B cell (primary cell): ENCODE measurements around the gene MAPK8IP2. TPM values are rescaled to one million over a fixed set of nuclear protein-coding genes. Genes with fewer than 3 reads are reported as not detected.

Experiments used
- ATAC-seq: fragments of 200-7000 bp; cut with Tn5 transposase; one replicate; pipeline ENCODE4 v1.10.0; 2021; ENCODE audit warnings: low read depth, mild to moderate bottlenecking, moderate number of reproducible peaks, moderate library complexity
- CTCF ChIA-PET: fragments of 350-600 bp; sonication (Branson Sonifier 250); formaldehyde crosslinking; loops from one replicate; lab custom pipeline; 2021; ENCODE audit warnings: antibody characterized with exemption, inconsistent platforms; lab: Charles Lee
- POLR2A ChIA-PET: fragments of 350-600 bp; sonication (Branson Sonifier 250); formaldehyde crosslinking; loops from one replicate; lab custom pipeline; 2021; ENCODE audit warnings: antibody characterized with exemption; lab: Charles Lee
- DNase-seq: peaks from one replicate; pipeline ENCODE4 v3.0.0; 2013
- H2AFZ ChIP-seq: 2 replicates; pipeline ENCODE4 v1.6.1; 2012; ENCODE audit warnings: mild to moderate bottlenecking, low read depth, low read length; ENCODE audit not compliant: insufficient read depth, poor library complexity, severe bottlenecking
- H3K27ac ChIP-seq, 2 donors: 1 replicate in 1 of 2; 2 replicates in 1 of 2; pipeline ENCODE4 v1.5.1; 2012 to 2013; ENCODE audit warnings: low read length in 2 of 2, mild to moderate bottlenecking in 2 of 2, moderate library complexity in 1 of 2
- H3K27me3 ChIP-seq, 4 experiments: fragments of 200-600 bp in 1 of 4; sonication (generic) in 1 of 4; replicated peaks in 1 of 4; 1 replicate in 2 of 4; 2 replicates in 2 of 4; pipeline versions ENCODE4 v1.6.1 to v1.7.0; 2013 to 2016; ENCODE audit warnings: low read length in 3 of 4, mild to moderate bottlenecking in 2 of 4, mixed read lengths in 1 of 4, moderate library complexity in 1 of 4; ENCODE audit not compliant: insufficient read depth in 4 of 4, control insufficient read depth in 3 of 4; ENCODE audit errors: control extremely low read depth in 1 of 4
- H3K36me3 ChIP-seq, 2 experiments: replicated peaks in 1 of 2; 1 replicate in 1 of 2; 2 replicates in 1 of 2; pipeline versions ENCODE4 v1.6.1 to v1.7.1; 2013; ENCODE audit warnings: low read length in 1 of 2; ENCODE audit not compliant: insufficient read depth in 2 of 2, control insufficient read depth in 1 of 2; ENCODE audit errors: control extremely low read depth in 1 of 2, extremely low read depth in 1 of 2
- H3K4me1 ChIP-seq, 2 donors: fragments of 200-600 bp in 1 of 2; sonication (generic) in 1 of 2; 1 replicate in 1 of 2; 2 replicates in 1 of 2; pipeline versions ENCODE4 v1.5.1 to v1.6.1; 2013 to 2017; ENCODE audit warnings: low read length in 2 of 2; ENCODE audit not compliant: control insufficient read depth in 2 of 2, insufficient read depth in 2 of 2
- H3K4me2 ChIP-seq: replicated peaks from 2 replicates; pipeline ENCODE3; 2012; ENCODE audit warnings: mild to moderate bottlenecking, low read depth, low read length; ENCODE audit not compliant: poor library complexity, severe bottlenecking
- H3K4me3 ChIP-seq, 5 experiments: fragments of 200-600 bp in 1 of 5; sonication (generic) in 1 of 5; 1 replicate in 3 of 5; 2 replicates in 2 of 5; pipeline versions ENCODE4 v1.5.1 to v1.7.0; 2011 to 2016; ENCODE audit warnings: low read length in 4 of 5, mild to moderate bottlenecking in 4 of 5, low read depth in 2 of 5, control low read depth in 1 of 5, moderate library complexity in 1 of 5; ENCODE audit not compliant: insufficient read depth in 1 of 5; ENCODE audit errors: control extremely low read depth in 1 of 5, extremely low read depth in 1 of 5
- H3K79me2 ChIP-seq: fragments of 200-600 bp; sonication (generic); one replicate; pipeline ENCODE4 v1.6.0; 2016; ENCODE audit warnings: low read length; ENCODE audit not compliant: control insufficient read depth, insufficient read depth
- H3K9ac ChIP-seq: fragments of 200-600 bp; sonication (generic); 2 replicates; pipeline ENCODE4 v1.6.1; 2017; ENCODE audit warnings: mild to moderate bottlenecking, low read length, moderate library complexity
- H3K9me3 ChIP-seq, 3 donors: one replicate each; pipeline versions ENCODE4 v1.6.1 to v1.7.1; 2013; ENCODE audit warnings: low read length in 2 of 3; ENCODE audit not compliant: control insufficient read depth in 2 of 3, insufficient read depth in 1 of 3; ENCODE audit errors: control extremely low read depth in 1 of 3
- H4K20me1 ChIP-seq: 2 replicates; pipeline ENCODE4 v1.6.0; 2012; ENCODE audit warnings: mild to moderate bottlenecking, low read length; ENCODE audit not compliant: insufficient read depth, control insufficient read depth, poor library complexity, severe bottlenecking
- H3K27ac Mint-ChIP-seq: one replicate; pipeline ENCODE4 v1.8.0; 2021; ENCODE audit warnings: mixed read lengths
- H3K27me3 Mint-ChIP-seq: one replicate; pipeline ENCODE4 v1.8.0; 2021; ENCODE audit warnings: mixed read lengths
- H3K4me1 Mint-ChIP-seq: one replicate; pipeline ENCODE4 v1.8.0; 2021; ENCODE audit warnings: mixed read lengths
- H3K4me3 Mint-ChIP-seq: one replicate; pipeline ENCODE4 v1.8.0; 2021; ENCODE audit warnings: mixed read lengths
- H3K9me3 Mint-ChIP-seq: one replicate; pipeline ENCODE4 v1.8.0; 2022; ENCODE audit warnings: mixed read lengths; ENCODE audit not compliant: insufficient read depth
- CTCF ChIP-seq: fragments of 200-600 bp; IDR thresholded peaks from one replicate; pipeline ENCODE4 v1.8.0; 2022; ENCODE audit warnings: antibody characterized with exemption, mild to moderate bottlenecking
- EZH2 ChIP-seq: IDR thresholded peaks from 2 replicates; pipeline ENCODE4 v1.6.1; 2012; ENCODE audit warnings: borderline replicate concordance, low read depth, mild to moderate bottlenecking, moderate library complexity, low read length; ENCODE audit not compliant: insufficient read depth, poor library complexity, severe bottlenecking
- WGBS: methylation state at CpG from one replicate; pipeline ENCODE4 v1.1.5; 2013; ENCODE audit warnings: missing lambda C conversion rate; ENCODE audit not compliant: insufficient coverage; 5-methylcytosine and 5-hydroxymethylcytosine counted together
- intact Hi-C: fragments of 100-400 bp; cut with micrococcal nuclease; formaldehyde crosslinking; loops from one replicate; pipeline ENCODE4 v1.10.0; 2022
- polyA plus RNA-seq: library from polyadenylated mRNA; depleted of rRNA; stranded (reverse); fragments of >200 nt; gene quantifications from 2 replicates; pipeline ENCODE4 v1.2.3, GENCODE V29; 2012
- total RNA-seq, 2 donors: library from RNA; stranded (reverse); fragments of 120-200 nt in 1 of 2; gene quantifications; 1 replicate in 1 of 2; 2 replicates in 1 of 2; pipeline versions ENCODE4 v1.2.3 to v1.2.4, GENCODE V29; 2013 to 2022

MAPK8IP2 gene
- total and polyA plus RNA-seq, 2 donors (not counting 1 experiment from before 2014, with no cell fraction given): 0.19 to 0.39 TPM

- Histone ChIP-seq H3K4me1 (peaks cover 14 to 25% of the 10 kb centered on the region in 2 donors), H3K27ac (peak overlapping the region; percentile 54 to 96), H3K36me3 (peaks cover 0 to 17% of the 10 kb centered on the region in 2 experiments), H3K9ac (peak overlapping the region; percentile 84), H4K20me1 (peaks cover 25% of the 10 kb centered on the region), H3K9me3 (no peaks in the 10 kb centered on the region), H3K4me2 (peak overlapping the region; percentile 84), H2AFZ (no peak overlapping the region), H3K4me3 (peak overlapping the region in 4 of 5 experiments; percentile 71 to 91 (median 82)), H3K79me2 (peaks cover 12% of the 10 kb centered on the region), H3K27me3 (no peaks in the 10 kb centered on the region)
- intact Hi-C loops: loop anchor here (5.0 kb wide), 1 partner anchor 329 kb away; the partner anchor contains the start of gene HDAC10
- ATAC-seq (no peak), DNase-seq (no peak)
- Mint-ChIP-seq H3K27me3 (no peaks in the 10 kb centered on the region), H3K4me3 (peak overlapping the region; percentile 86), H3K9me3 (no peaks in the 10 kb centered on the region), H3K27ac (peak overlapping the region; percentile 10), H3K4me1 (peaks cover 28% of the 10 kb centered on the region)
- CTCF ChIA-PET: interaction anchor here (0.8 to 1.9 kb wide), 3 partner anchors 33 to 55 kb away, joined by 3 to 5 read pairs (median 5); partner anchors contain the start of gene SCO2
- TF ChIP-seq EZH2 (no peak), CTCF (no peak)
- WGBS: 98% methylated on average over 20 of the region's 22 CpGs
- POLR2A ChIA-PET: interaction anchor here (0.7 to 1.5 kb wide), 3 partner anchors 15 to 41 kb away, joined by 4 read pairs; no protein-coding TSS in a partner anchor
Observed at GRCh38 chr22:50581031-50581949, 19.3 kb upstream of the MAPK8IP2 start.
